GM13976 (cell line): ENCODE measurements around the gene PEX10.

Experiments
- DNase-seq: peaks from one replicate; pipeline ENCODE4 v3.0.0; 2012; ENCODE audit warnings: low spot score
- CTCF ChIP-seq: IDR thresholded peaks from 2 replicates; pipeline ENCODE4 v1.5.1; 2012; ENCODE audit warnings: borderline replicate concordance, mild to moderate bottlenecking; ENCODE audit not compliant: insufficient read depth; ENCODE audit errors: extremely low read depth, missing control alignments, control extremely low read depth
- in situ Hi-C: fragments of 300-500 bp; cut with MboI; formaldehyde crosslinking; loops from one replicate; pipeline ENCODE4 v1.12.0; 2022; ENCODE audit warnings: low sequenced_read_pairs, mixed read lengths, inconsistent platforms; ENCODE audit not compliant: unreplicated experiment

The PEX10 gene

GRCh38 chr1:2437617-2438016 is 25.3 kb upstream of the PEX10 start:
- no peak for TF ChIP-seq CTCF
- DNase-seq, result no peak
- in situ Hi-C loops, result no loop called here

GRCh38 chr1:2436876-2437275 is 24.5 kb upstream of the PEX10 start:
- DNase-seq, result no peak
- TF ChIP-seq CTCF, result no peak
- in situ Hi-C loops, result no loop called here

- no peak for TF ChIP-seq CTCF
- no peak for DNase-seq
- in situ Hi-C loops, result no loop called here
These were observed 23.5 kb upstream of the PEX10 start for GRCh38 chr1:2435746-2436355.

- TF ChIP-seq CTCF, result no peak
- in situ Hi-C loops, result no loop called here
- no peak for DNase-seq
These were observed 22.7 kb upstream of the PEX10 start for GRCh38 chr1:2435091-2435490.

GRCh38 chr1:2433936-2434655 is 21.7 kb upstream of the PEX10 start:
- in situ Hi-C loops, result no loop called here
- no peak for DNase-seq
- TF ChIP-seq CTCF, result no peak

- in situ Hi-C loops, result no loop called here
- no peak for TF ChIP-seq CTCF
These were observed 20.8 kb upstream of the PEX10 start for GRCh38 chr1:2433196-2433595.

More at GRCh38 chr1:2433196-2433595, 20.8 kb upstream of the PEX10 start:
- DNase-seq, result no peak
